ENCODE results near the gene RPS24. TPM values are rescaled to one million over a fixed set of nuclear protein-coding genes. Genes with fewer than 3 reads are reported as not detected.

RPS24 gene
- total RNA-seq, result 2,056 and 2,506 TPM in 2 replicates

DNA sequence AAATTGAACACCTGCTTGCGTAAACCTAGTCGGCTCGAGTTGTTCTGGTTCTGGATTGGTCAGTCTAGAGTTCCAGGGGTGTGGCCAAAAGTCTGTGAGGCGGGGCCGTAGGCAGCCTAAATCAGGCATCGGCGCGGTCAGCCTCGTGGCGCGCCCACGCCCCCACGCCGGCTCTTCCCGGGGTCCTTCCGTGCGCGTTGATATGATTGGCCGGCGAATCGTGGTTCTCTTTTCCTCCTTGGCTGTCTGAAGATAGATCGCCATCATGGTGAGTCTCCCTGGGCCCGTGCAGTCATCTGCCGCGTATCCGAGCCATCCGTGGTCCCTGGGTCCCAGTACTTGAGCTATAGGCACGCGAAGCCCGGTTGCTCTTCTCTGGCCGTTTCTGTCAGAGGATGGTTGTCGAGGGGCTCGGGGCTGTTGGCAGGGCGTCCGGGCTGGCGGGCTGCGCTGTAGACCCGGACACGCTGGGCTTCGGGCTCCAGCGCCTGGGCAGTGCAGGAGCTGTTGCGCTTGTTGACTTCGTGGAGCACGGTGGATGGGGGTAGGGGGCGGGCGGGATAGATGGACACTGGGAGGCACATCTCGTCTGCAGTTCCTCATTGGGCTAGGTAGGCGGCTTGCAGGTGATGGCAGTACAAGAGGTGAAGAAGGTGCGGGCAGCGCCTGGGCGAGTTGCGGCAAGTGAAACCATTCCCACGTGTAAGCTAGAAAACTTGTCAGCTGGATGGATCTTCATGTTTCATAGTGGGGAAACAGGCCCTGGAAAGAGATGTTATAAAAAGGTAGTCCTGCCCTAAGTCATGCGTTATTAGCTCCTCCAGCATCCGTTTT, at the start of gene RPS24:
TSS of gene RPS24 (plus strand) at position 227 of the 834 bp plus-strand sequence. CDS start at position 266, 39 bp downstream.

DNA sequence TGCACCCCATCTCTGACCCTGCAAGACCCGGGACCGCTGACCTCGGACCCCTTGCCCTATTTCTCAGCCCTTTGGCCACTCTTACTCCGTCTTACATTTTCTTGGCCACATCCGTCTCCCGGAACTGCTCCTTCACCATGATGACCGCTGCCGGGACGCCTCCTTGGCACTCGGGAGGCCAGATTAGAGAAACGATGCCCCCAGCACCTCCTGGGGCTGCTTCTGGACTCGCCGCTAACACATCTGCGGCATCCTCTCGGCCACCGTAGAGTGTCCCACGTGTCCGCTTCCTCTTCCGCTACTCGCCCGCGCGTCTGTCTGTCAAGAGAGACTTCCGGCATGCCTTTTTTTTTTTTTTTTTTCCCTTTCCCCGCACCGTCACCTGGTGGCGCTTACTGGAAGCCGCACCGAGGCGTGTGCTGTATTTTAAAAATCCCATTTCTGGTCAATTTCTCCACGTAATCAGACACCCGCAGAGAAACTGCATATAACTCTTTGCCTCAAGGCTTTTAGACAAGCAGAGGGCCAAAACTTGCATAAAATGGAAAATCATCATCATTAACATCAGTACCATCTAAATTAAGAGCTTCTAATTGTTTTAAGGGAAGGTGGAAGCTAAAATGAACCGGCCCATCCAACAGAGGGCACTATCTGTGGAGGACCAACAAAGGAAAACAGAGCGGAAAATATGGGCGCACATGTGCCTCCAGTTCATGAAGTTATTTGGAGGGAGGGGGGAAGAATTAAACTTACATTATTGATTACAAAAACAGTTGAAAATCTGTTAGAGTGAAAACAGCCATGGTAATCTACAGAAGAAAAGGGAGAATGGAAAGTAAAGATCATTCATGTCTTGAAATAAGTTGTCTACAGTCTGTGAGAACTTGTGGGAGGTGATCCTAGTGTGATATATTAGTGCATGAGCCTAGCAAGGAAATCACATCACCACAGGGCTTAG, 4.1 kb upstream of the RPS24 start, which contains the start of gene POLR3A:
TSS of gene POLR3A (minus strand) at position 247 of the 958 bp plus-strand sequence. CDS start at position 139, 108 bp downstream.

Other genes starting within 250 kb of the RPS24 start
- gene DLG5, start 107.1 kb upstream of the RPS24 start, total RNA-seq, result 10.4 and 17.0 TPM in 2 replicates
- 19.9 and 20.9 TPM in 2 replicates for gene POLR3A, start 4.3 kb upstream of the RPS24 start, total RNA-seq

All from vein endothelial cell (primary cell).